CD1c-positive myeloid dendritic cell (primary cell): ENCODE data around the gene EXOC6B.

Experiments
- DNase-seq: peaks from one replicate; pipeline ENCODE4 v3.0.0-alpha.2; 2016; ENCODE audit errors: extremely low spot score

Gene EXOC6B

DNA sequence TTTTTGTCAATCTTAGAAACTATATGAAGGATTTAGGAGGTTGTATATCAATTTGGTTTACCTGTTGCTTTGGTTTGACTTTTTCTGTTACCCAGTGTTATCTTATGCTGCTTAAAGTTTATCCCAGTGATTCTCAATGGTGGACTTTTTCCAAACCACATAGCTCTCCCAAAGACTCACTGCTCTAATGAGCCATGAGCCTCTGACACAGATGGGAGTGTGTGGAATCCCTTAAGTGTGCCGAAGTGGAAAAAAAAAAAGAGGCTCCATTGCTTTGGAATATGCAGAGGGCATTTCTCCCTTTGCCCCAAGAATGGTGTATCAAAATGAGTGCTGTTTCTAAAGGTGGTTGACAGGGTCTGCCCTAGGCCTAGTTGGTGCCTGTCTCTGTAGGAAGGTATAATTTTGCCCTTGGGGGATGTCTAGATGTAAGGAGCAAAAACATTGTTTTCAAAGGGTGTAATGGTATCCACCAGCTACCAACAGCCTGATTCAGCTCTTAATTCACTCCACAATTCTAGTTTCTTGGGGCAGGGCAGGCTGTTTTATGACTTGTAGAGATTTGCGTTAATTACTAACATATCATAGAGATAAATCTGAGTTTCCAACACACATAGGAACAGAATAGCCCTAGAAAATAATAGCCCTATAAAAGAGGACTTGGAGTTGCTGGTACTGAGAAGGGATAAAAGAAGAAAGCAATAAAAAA, 613.9 kb downstream of the EXOC6B start:
- DNase-seq: no peak

GRCh38 chr2:72211350-72211749, 614.5 kb downstream of the EXOC6B start:
- no peak for DNase-seq

- DNase-seq: no peak
Measured at GRCh38 chr2:72210470-72210869, 615.4 kb downstream of the EXOC6B start.

DNA sequence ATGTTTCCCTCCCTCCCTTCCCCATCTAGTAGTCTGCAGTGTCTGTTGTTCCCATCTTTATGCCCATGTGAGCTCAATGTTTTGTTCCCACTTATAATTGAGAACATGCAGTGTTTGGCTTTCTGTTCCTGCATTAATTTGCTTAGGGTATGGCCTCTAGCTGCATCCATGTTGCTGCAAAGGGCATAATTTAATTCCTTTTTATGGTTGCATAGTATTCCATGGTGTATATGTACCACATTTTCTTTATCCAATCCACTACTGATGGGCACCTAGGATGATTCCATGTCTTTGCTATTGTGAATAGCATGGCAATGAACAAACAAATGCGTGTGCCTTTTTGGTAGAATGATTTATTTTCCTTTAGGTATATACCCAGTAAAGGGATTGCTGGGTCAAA, 617.6 kb downstream of the EXOC6B start:
- no peak for DNase-seq

DNA sequence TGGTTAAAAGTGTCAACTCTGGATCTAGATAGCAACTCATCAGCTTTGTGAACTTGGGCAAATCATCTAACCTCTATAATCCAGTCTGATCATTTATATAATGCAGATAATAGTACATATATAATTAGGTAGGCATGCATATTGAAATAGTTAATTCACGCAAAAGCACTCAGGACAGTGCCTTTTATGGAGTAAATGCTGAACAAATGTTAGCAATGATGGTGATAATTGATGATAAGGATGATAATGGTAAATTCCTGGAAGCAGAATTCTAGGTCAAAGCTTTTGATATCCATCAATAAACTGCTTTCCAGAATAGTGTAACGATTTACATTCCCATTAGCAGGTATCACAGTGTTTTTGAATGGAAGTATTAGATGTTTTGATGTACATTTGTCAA, 618.5 kb downstream of the EXOC6B start:
- DNase-seq: no peak

DNA sequence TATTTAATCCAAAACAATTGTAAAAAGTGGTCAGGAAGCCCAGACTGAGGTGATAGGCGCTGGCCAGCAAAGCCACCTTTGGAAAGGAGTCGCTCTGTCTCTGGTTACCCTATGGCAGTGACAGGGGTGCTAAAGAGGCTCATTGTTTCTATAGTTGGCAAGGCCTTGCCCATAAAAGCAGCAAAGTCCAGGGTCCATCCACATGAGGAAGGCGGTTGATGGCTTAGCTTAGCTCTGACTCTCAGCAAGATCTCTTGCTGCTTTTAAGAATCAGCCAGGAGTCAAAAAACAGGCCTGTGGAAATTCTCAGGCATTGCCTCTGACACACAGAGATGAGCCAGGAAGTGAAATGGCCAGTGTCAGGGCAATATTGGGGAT, 620.3 kb downstream of the EXOC6B start:
- no peak for DNase-seq

DNA sequence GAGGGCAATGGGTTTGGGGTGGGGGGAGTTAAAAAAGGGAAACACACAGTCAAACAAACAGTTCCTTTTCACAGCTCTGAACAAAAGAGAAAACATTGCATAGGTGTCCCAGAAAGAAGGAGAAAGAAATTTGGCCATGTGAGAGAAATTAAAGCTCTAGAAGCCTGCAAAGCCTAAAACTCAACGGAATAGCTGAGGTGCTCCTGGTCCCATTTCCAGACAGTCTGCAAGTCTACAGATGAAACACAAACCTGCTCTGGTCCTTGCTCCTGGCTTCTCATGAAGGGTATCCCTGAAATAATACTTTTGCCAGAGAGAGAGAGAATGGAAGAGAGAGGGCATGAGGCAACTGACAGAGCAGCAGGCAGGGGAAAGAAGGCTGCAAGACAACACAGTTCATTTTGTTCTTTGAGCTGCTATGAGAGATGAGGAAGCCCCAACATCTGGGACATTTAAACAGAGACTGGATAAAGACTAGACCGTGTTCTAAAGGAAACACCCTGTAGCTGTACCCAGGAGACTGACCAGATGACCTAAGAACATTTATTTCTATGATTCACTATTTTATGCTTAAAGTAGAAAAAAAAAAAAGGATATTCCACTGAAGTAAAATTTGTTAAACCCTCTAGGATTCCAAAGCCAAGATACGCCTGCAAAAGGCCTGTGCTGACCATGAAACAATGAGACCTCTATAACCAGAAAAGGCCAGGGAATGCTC, 620.9 kb downstream of the EXOC6B start:
- DNase-seq: no peak

GRCh38 chr2:72204156-72204785, 621.6 kb downstream of the EXOC6B start:
- no peak for DNase-seq

DNA sequence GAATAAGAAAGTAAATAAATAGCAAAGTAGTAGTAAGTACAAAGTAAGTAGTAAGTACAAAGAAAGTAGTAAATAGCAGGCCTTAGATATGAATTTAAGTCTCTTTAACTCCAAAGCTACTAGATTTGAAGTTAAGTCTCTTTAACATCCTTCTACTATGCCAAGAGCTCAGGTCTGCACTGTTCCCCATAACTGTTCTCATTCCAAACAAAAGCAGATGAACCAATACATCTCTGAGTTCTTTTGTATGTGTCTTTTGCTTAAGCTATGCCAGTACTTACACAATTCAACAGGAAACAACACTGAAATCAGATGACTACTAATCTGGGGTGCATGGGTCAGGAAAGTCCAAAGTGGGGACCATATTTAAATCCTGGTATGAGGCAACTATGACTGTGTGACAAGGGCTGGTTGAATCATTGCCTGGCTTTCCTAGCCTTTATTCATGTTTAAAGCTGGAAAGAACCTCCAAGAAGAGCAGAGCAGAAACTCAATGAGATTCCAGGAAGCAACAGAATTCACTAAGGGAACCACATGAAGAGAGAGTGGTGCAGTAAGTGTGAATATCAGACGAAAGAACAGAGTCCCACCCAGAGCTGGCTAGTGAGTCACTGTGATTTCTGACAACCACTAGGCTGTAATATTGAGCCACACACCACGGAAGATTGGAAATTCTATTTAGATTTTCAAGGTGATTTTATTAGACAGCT, 627.1 kb downstream of the EXOC6B start:
- DNase-seq: no peak

DNA sequence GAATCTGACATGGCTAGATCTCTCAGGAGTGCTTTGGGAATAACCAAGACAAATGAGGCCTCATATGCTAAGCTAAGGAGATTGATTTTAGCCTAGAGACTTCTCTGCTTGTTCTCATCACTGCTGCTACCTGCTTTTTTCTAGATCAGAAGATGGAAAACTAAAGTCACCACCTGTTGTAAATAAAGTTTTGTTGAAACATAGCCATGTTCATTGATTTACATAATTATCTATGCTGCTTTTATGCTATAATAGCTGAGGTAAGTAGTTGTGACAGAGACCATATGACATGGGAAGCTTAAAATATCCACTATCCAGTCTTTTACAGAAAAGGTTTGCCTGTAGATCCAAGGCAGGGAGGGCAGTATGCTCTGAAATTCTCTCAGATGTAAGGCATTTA, 632.1 kb downstream of the EXOC6B start:
- no peak for DNase-seq

DNA sequence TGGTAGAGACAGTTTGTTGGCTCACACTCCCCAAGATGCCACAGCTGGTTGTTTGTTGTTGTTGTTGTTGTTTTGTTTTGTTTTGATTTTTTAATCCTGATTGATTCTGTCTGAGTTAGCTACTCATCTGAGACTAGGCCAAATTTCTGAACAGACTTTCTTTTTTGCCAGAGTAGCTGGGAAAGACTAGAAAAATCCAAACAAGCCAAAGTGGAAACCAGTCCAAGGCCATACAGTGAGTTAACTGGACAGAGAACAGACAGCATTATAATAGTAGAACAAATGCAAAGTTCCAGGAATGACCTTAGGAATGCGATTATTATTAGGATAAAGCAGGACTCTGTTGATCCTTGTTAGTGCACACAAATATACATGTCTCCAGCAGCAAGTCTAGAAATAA, 634.4 kb downstream of the EXOC6B start:
- no peak for DNase-seq

DNA sequence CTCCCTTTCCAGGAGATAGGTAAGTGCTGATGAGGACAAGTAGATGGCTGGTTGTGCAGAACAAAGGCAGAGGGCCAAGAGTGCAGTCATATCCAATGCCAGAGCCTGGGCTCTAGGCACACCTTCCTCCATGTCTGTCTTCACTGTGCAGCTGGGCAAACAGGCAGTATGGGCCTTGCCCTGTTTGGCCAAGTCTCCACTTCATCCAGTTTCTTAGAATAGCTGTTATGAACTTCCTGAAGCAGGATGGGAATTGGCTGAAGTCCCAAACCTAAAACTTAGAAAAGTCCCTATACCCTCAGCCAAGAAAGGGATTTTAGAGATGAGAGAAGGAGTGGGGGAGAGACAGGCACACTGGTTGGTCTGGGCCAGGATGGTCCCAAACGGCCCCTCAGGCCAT, 640.6 kb downstream of the EXOC6B start:
- DNase-seq: no peak

- DNase-seq: no peak
Measured at GRCh38 chr2:72183466-72183865, 642.4 kb downstream of the EXOC6B start.

DNA sequence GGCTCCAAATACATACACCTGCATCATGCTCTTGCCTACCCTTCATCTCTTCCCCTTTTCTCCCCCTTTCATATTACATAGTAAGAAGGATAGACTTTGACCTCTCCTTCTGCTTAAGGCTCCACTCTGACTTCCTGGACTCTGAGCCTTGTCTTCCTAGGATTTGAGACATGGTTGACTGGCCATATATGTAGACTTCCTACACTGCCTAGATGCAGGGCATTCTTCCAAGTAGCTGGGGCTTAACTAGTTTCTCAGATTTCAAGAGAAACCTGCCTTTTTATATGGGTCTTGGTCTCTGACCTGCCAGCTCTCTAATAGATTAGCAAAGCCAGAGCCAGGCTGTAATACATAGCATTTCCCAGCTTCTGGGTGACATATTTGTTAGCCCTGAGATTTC, 642.8 kb downstream of the EXOC6B start:
- DNase-seq: no peak

DNA sequence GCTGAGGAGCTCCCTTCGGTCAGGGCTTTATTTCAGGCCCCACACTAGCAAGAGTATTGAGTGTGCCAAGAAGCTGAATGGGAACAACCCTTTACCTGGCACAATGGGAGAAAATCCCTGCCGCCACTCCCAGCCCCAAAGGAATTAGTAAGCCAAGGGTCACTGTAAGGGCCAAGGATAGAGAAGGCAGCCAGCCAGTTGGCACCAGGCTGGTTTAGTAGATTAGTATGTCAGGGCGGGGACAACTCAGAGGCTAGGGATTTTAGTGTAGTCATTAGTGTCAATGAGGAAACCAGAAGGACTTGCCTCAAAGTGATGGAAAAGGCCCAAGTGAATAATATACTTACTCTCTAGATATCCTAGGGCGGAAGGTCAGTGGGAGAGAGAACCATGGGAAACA, 643.3 kb downstream of the EXOC6B start:
- DNase-seq: no peak

DNA sequence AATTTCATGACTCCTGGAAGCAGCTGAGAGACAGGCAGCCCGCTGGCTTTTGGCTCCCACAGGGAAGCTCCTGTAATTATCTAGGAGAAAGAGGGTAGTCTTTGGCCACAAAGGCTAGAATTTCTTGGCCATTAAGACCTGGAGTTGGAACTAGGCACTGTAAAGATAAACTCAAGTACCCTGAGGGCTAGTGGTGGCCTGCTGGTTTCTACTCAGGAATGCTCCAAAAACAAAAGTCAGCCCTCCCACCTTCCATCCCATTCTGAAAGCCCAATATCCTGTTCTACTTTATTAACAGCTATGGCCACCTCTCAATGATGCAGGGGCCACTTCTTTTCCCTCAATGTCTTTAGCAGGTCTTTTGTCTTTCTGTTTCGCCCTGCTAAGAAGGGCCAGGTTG, 644.2 kb downstream of the EXOC6B start:
- DNase-seq: no peak

DNA sequence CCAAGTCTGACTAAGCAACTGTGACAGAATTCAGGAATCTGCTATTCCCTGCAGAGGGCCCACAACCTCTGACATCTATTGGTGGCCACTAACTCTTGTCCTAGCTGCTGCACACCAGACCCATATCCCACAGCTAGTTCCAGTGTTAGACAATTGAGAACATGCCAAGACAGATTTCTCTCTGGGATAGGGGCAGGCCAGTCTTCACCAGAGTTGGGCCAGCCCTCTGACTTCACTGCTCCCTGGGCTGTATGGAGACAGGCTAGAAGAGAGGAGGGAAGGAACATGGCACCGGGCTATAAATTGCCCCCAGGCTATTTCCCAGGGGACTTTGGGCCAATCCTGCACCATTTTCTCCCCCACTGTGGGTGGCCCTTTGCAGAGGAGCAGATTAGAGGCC, 645.5 kb downstream of the EXOC6B start:
- DNase-seq: no peak

DNA sequence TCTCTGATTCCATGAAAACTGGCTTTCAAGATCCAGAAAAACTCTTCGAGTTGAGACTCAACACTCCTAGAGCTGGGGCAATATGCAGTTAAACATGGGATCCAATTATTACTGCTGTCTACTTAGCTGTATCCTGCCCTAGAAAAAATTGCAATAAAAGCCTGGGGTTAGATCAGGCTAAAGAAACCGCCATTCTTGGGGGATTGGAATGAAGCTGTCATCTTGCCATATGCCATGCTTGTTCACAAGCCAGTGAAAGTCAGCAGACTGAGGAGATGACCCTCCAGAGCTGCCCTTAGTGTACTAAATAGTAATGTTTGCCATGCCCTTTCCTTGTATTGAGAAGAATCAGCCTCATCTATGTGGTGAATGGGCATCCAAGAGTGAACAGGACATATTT, 647.3 kb downstream of the EXOC6B start:
- no peak for DNase-seq

GRCh38 chr2:72176281-72176680, 649.6 kb downstream of the EXOC6B start:
- no peak for DNase-seq

DNA sequence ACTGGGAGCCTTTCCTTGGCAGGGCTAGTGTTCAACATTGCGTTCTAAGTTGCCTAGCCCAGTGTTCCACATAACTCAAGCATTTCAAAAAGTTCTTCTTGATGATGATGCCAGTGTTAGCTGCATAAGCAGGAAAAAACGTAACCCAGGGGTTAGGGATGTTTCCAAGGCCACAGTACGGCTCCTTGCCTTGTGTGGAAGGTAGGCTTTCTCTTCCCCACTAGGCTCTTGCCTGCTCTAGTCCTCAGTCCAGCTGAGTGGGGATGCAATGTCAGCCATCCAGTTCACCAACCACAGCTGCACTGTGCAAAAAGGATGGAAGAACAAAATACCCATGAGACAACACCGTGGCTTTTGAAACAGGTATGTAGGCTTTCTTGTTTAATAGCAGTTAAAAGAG, 650.2 kb downstream of the EXOC6B start:
- no peak for DNase-seq

GRCh38 chr2:72173640-72174321, 652.1 kb downstream of the EXOC6B start:
- no peak for DNase-seq

- DNase-seq: no peak
Measured at GRCh38 chr2:72172478-72172877, 653.4 kb downstream of the EXOC6B start.
